ENCODE results near the gene SH3PXD2A. TPM values are rescaled to one million over a fixed set of nuclear protein-coding genes. Genes with fewer than 3 reads are reported as not detected.
A peak's percentile ranks its signal among the peaks of the same experiment; 100 is the strongest.

Gene SH3PXD2A
- total RNA-seq, 1 experiment from 2014 or later: 4.5 TPM

- peaks cover 0 to 3% of the 10 kb centered on the region in 2 experiments; a peak in 2 of 5 replicates for H3K9me3 Mint-ChIP-seq
- Histone ChIP-seq H2BK5ac (ENCODE audit: insufficient read length, low read length) (no peak overlapping the region), H2BK15ac (ENCODE audit: low read depth, low read length) (peak overlapping the region; percentile 42; the same call in 1 of the 2 replicates), H3T11ph (ENCODE audit: low read length) (no peak overlapping the region), H3K9me3 (ENCODE audit: control insufficient read depth, low read depth, low read length) (no peaks in the 10 kb centered on the region), H3K56ac (ENCODE audit: insufficient read length, low read depth, low read length) (no peak overlapping the region), H3K23me2 (ENCODE audit: insufficient read length, low read depth, low read length, poor library complexity, severe bottlenecking) (no peaks in the 10 kb centered on the region), H2AFZ (ENCODE audit: low read length) (no peak overlapping the region), H2BK20ac (ENCODE audit: low read depth, low read length, poor library complexity, severe bottlenecking) (no peak overlapping the region), H3K9ac (ENCODE audit: extremely low read depth, insufficient read length, low read length) (no peak overlapping the region), H3K27me3 (ENCODE audit: insufficient read depth, low read length) (no peaks in the 10 kb centered on the region), H3K4me1 (ENCODE audit: insufficient read depth, low read length) (no peaks in the 10 kb centered on the region), H3K4ac (ENCODE audit: low read depth, low read length) (no peak overlapping the region), H3K14ac (ENCODE audit: insufficient read depth, low read length) (peak overlapping the region; percentile 54), H3K23ac (ENCODE audit: insufficient read length, low read depth, low read length) (no peak overlapping the region), H4K5ac (ENCODE audit: insufficient read length, low read depth, low read length) (no peak overlapping the region), H3K79me2 (ENCODE audit: insufficient read depth, low read length) (no peaks in the 10 kb centered on the region), H4K8ac (replicated peaks; ENCODE audit: insufficient read length, low read depth, low read length) (no peak overlapping the region), H2BK120ac (ENCODE audit: low read depth, low read length, poor library complexity, severe bottlenecking) (no peak overlapping the region), H3K79me1 (ENCODE audit: insufficient read depth, low read depth, low read length, poor library complexity, severe bottlenecking) (no peaks in the 10 kb centered on the region), H3K18ac (ENCODE audit: insufficient read length, low read depth, low read length) (peak overlapping the region; percentile 36), H2BK12ac (ENCODE audit: insufficient read length, low read depth, low read length) (no peak overlapping the region), H4K91ac (ENCODE audit: insufficient read length, low read depth, low read length) (no peak overlapping the region), H2AK5ac (ENCODE audit: insufficient read length, low read length) (no peak overlapping the region), H3K27ac (ENCODE audit: insufficient read length, low read depth, low read length) (no peak overlapping the region), H4K20me1 (ENCODE audit: control insufficient read depth, insufficient read depth, insufficient read length) (no peaks in the 10 kb centered on the region), H3K4me2 (ENCODE audit: insufficient read depth, insufficient read length, low read length) (no peak overlapping the region)
- TF ChIP-seq CTCF (conservative IDR thresholded peaks at IDR 0.05): no peak
- WGBS (ENCODE audit: extremely low coverage, insufficient read length, low lambda C conversion rate): no CpG with 5 or more reads among the region's 42 CpGs
- peaks cover 14 to 25% of the 10 kb centered on the region in 2 experiments for H3K4me1 Mint-ChIP-seq
- H3K27me3 Mint-ChIP-seq (ENCODE audit: low read depth): no peaks in the 10 kb centered on the region
- H3K36me3 Mint-ChIP-seq (ENCODE audit: insufficient read depth in 1 of 3, low read depth in 3 of 3): peaks cover 12 to 20% (median 17%) of the 10 kb centered on the region in 3 experiments; a peak in 6 of 7 replicates
- peak overlapping the region in 1 of 2 experiments; percentile 42; a peak in 1 of 5 replicates for H3K4me3 Mint-ChIP-seq
- DNase-seq: no peak
- no peak overlapping the region for H3K27ac Mint-ChIP-seq
These were observed 194.8 kb downstream of the SH3PXD2A start for GRCh38 chr10:103660364-103661197.

Data from H9 (cell line).